Neural cell (in vitro differentiated cells): ENCODE data around the gene CCNY.

ENCODE experiments used
- EP300 ChIP-seq: fragments of 450-650 bp; conservative IDR thresholded peaks from 2 replicates; pipeline ENCODE4 v1.6.1; 2014; ENCODE audit warnings: antibody characterized with exemption, mild to moderate bottlenecking, moderate library complexity; ENCODE audit not compliant: poor library complexity, severe bottlenecking
- EZH2 ChIP-seq: fragments of 200-600, 300-800 bp; shearing (Covaris generic), sonication (generic); IDR thresholded peaks from 2 replicates; pipeline ENCODE4 v1.6.1; 2014; ENCODE audit warnings: antibody characterized with exemption, low read length, borderline replicate concordance, mild to moderate bottlenecking; ENCODE audit not compliant: insufficient read depth, poor library complexity, severe bottlenecking
- POLR2AphosphoS5 ChIP-seq: IDR thresholded peaks from 2 replicates; pipeline ENCODE4 v1.6.1; 2012
- RAD21 ChIP-seq: fragments of 450-650 bp; conservative IDR thresholded peaks from 2 replicates; pipeline ENCODE4 v1.6.1; 2014; ENCODE audit warnings: antibody characterized with exemption, mild to moderate bottlenecking, moderate library complexity
- SMC3 ChIP-seq: fragments of 450-650 bp; conservative IDR thresholded peaks from 2 replicates; pipeline ENCODE4 v1.6.1; 2014; ENCODE audit warnings: antibody characterized with exemption, mild to moderate bottlenecking, moderate library complexity; ENCODE audit not compliant: poor library complexity
- TAF1 ChIP-seq: IDR thresholded peaks from 2 replicates; pipeline ENCODE4 v1.6.1; 2012; ENCODE audit warnings: low read depth
- TF ChIP-seq, protein P1 (sequence below): fragments of 450-650 bp; IDR thresholded peaks from 2 replicates; pipeline ENCODE4 v1.5.1; 2014; ENCODE audit warnings: antibody characterized with exemption, mild to moderate bottlenecking, moderate library complexity; ENCODE audit not compliant: poor library complexity, severe bottlenecking
- TF ChIP-seq, protein P2 (sequence below): IDR thresholded peaks from 2 replicates; pipeline ENCODE4 v1.6.1; 2012; ENCODE audit warnings: borderline replicate concordance

DNA sequence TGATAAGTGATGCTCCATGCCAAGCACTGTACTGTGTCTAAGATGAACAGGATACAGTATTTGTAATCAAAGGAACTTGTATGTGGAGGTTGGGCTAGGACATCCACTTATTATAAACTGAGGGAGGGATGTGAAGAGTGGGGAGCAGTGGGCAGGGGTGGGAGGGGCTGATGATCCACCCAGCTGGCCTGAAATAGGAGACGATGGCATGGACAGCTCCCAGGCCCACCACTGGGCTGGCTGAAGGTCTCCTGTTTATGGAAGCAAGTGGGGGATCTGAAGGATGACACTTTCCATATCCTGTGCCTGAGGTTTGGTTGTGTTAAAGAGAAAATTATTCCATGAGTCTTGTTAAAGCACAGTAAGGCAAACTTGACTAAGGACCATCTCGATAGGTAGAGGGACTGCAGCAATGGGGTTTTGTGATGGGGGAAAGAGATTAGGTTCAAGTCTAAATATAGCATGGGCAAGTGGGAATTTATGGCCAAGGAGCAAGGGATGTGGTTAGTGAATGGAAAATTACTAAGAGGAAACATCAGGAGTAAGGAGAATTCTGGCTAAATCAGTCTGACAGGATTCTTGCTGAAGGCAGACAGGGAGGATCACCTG is 124.6 kb downstream of the CCNY start:
- TF ChIP-seq POLR2AphosphoS5 (no peak), TAF1 (no peak), SMC3 (no peak), EP300 (no peak), EZH2 (no peak), RAD21 (no peak)
- TF ChIP-seq, protein P1, sequence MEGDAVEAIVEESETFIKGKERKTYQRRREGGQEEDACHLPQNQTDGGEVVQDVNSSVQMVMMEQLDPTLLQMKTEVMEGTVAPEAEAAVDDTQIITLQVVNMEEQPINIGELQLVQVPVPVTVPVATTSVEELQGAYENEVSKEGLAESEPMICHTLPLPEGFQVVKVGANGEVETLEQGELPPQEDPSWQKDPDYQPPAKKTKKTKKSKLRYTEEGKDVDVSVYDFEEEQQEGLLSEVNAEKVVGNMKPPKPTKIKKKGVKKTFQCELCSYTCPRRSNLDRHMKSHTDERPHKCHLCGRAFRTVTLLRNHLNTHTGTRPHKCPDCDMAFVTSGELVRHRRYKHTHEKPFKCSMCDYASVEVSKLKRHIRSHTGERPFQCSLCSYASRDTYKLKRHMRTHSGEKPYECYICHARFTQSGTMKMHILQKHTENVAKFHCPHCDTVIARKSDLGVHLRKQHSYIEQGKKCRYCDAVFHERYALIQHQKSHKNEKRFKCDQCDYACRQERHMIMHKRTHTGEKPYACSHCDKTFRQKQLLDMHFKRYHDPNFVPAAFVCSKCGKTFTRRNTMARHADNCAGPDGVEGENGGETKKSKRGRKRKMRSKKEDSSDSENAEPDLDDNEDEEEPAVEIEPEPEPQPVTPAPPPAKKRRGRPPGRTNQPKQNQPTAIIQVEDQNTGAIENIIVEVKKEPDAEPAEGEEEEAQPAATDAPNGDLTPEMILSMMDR: no peak
- TF ChIP-seq, protein P2, sequence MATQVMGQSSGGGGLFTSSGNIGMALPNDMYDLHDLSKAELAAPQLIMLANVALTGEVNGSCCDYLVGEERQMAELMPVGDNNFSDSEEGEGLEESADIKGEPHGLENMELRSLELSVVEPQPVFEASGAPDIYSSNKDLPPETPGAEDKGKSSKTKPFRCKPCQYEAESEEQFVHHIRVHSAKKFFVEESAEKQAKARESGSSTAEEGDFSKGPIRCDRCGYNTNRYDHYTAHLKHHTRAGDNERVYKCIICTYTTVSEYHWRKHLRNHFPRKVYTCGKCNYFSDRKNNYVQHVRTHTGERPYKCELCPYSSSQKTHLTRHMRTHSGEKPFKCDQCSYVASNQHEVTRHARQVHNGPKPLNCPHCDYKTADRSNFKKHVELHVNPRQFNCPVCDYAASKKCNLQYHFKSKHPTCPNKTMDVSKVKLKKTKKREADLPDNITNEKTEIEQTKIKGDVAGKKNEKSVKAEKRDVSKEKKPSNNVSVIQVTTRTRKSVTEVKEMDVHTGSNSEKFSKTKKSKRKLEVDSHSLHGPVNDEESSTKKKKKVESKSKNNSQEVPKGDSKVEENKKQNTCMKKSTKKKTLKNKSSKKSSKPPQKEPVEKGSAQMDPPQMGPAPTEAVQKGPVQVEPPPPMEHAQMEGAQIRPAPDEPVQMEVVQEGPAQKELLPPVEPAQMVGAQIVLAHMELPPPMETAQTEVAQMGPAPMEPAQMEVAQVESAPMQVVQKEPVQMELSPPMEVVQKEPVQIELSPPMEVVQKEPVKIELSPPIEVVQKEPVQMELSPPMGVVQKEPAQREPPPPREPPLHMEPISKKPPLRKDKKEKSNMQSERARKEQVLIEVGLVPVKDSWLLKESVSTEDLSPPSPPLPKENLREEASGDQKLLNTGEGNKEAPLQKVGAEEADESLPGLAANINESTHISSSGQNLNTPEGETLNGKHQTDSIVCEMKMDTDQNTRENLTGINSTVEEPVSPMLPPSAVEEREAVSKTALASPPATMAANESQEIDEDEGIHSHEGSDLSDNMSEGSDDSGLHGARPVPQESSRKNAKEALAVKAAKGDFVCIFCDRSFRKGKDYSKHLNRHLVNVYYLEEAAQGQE: no peak
